PC-3 (cell line): ENCODE results near the gene TLR7.

Experiments used
- CTCF ChIP-seq: fragments of 300-600 bp; sonication (generic); conservative IDR thresholded peaks from 2 replicates; pipeline ENCODE4 v1.5.1; 2017; ENCODE audit warnings: antibody characterized with exemption, low read depth, mild to moderate bottlenecking, low read length
- EZH2 ChIP-seq: fragments of 300-600 bp; sonication (generic); IDR thresholded peaks from one replicate; pipeline ENCODE4 v1.6.1; 2017; ENCODE audit warnings: antibody characterized with exemption, mild to moderate bottlenecking, low read length; ENCODE audit not compliant: unreplicated experiment
- EZH2phosphoT487 ChIP-seq: fragments of 300-600 bp; sonication (generic); IDR thresholded peaks from 2 replicates; pipeline ENCODE4 v1.6.1; 2018; ENCODE audit warnings: mild to moderate bottlenecking, antibody characterized with exemption, low read length, borderline replicate concordance

GRCh38 chrX:12866451-12867377, at the start of gene TLR7:
- TF ChIP-seq CTCF, result no peak
- TF ChIP-seq EZH2, result no peak
- no peak for TF ChIP-seq EZH2phosphoT487
